ENCODE results near the gene INIP. TPM values are rescaled to one million over a fixed set of nuclear protein-coding genes. Genes with fewer than 3 reads are reported as not detected.
A peak's percentile ranks its signal among the peaks of the same experiment; 100 is the strongest.

The INIP gene
- total and polyA plus RNA-seq, 2 of the 13 experiments (the other 11 are each of a cell fraction or from before 2014, with no cell fraction given): 13.6 to 28.6 TPM

DNA sequence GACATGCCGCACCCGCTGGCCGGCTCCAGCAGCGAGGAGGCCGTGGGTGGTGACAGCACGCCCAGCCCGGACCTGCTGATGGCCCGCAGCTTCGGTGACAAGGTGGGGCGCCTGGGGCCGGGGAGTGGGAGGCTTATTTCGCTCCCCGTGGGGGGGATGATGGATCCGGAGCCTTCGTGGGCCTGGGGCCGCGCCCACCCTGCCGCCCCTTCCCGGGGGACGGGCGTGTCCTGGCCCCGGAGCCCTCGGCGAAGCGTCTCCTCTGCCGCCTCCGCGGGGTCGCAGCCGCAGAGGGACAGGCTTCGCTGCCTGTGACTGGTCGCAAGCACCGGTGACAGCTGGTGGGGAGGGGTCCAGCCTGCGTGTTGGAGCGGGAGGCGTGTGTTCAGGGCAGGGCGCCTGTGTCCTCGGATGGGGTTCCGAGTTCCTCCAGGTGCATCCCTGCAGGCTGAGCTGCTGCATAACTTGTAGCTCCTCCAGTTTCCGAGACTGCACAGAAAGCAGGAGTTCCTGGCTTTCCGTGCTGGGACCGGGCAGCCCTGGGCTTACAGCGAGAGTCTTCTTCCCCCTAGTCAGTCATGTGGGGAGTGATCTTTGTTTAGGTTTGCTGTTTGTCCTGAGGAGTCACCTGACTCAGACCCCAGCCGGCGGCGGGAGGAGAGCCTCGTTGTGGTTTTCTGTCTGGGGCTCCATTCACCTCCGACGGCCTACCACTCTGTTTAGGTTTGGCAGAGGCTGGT is 33.3 kb upstream of the INIP start (continued):
- TF ChIP-seq, protein P1, sequence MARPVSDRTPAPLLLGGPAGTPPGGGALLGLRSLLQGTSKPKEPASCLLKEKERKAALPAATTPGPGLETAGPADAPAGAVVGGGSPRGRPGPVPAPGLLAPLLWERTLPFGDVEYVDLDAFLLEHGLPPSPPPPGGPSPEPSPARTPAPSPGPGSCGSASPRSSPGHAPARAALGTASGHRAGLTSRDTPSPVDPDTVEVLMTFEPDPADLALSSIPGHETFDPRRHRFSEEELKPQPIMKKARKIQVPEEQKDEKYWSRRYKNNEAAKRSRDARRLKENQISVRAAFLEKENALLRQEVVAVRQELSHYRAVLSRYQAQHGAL (CRISPR knock-in tag; IDR thresholded peaks at IDR 0.05; ENCODE audit: not compliant biosample characterization): no peak
- no peak for TF ChIP-seq YEATS4 (CRISPR knock-in tag; IDR thresholded peaks at IDR 0.05; ENCODE audit: borderline replicate concordance)
- no peak for TF ChIP-seq TOE1 (CRISPR knock-in tag; IDR thresholded peaks at IDR 0.05)
- no peak for TF ChIP-seq MAFK (conservative IDR thresholded peaks at IDR 0.05 in 1 of 2, IDR thresholded peaks at IDR 0.05 in 1 of 2; ENCODE audit: low read length in 2 of 2)
- TF ChIP-seq NRL (CRISPR knock-in tag; IDR thresholded peaks at IDR 0.05; ENCODE audit: borderline replicate concordance): peak; percentile 38; the same call in 1 of the 2 replicates
- TF ChIP-seq TARDBP (CRISPR knock-in tag; IDR thresholded peaks at IDR 0.05): no peak
- 0 out of 2 replicates have a peak, but pooled peaks have one; percentile 23 for TF ChIP-seq MED1 (CRISPR knock-in tag; IDR thresholded peaks at IDR 0.05)
- TF ChIP-seq FOXP1 (IDR thresholded peaks at IDR 0.05): no peak
- 0 out of 2 replicates have a peak, but pooled peaks have one; percentile 11 for TF ChIP-seq FOXP1 (CRISPR knock-in tag; IDR thresholded peaks at IDR 0.05)
- 0 out of 2 replicates have a peak, but pooled peaks have one; percentile 33 for TF ChIP-seq SIN3B (IDR thresholded peaks at IDR 0.05; ENCODE audit: low read length)
- TF ChIP-seq, protein P2, sequence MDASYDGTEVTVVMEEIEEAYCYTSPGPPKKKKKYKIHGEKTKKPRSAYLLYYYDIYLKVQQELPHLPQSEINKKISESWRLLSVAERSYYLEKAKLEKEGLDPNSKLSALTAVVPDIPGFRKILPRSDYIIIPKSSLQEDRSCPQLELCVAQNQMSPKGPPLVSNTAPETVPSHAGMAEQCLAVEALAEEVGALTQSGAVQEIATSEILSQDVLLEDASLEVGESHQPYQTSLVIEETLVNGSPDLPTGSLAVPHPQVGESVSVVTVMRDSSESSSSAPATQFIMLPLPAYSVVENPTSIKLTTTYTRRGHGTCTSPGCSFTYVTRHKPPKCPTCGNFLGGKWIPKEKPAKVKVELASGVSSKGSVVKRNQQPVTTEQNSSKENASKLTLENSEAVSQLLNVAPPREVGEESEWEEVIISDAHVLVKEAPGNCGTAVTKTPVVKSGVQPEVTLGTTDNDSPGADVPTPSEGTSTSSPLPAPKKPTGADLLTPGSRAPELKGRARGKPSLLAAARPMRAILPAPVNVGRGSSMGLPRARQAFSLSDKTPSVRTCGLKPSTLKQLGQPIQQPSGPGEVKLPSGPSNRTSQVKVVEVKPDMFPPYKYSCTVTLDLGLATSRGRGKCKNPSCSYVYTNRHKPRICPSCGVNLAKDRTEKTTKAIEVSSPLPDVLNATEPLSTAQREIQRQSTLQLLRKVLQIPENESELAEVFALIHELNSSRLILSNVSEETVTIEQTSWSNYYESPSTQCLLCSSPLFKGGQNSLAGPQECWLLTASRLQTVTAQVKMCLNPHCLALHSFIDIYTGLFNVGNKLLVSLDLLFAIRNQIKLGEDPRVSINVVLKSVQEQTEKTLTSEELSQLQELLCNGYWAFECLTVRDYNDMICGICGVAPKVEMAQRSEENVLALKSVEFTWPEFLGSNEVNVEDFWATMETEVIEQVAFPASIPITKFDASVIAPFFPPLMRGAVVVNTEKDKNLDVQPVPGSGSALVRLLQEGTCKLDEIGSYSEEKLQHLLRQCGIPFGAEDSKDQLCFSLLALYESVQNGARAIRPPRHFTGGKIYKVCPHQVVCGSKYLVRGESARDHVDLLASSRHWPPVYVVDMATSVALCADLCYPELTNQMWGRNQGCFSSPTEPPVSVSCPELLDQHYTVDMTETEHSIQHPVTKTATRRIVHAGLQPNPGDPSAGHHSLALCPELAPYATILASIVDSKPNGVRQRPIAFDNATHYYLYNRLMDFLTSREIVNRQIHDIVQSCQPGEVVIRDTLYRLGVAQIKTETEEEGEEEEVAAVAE (CRISPR knock-in tag; IDR thresholded peaks at IDR 0.05; ENCODE audit: borderline replicate concordance): no peak
- TF ChIP-seq ONECUT2 (CRISPR knock-in tag; IDR thresholded peaks at IDR 0.05): no peak
- TF ChIP-seq ZMYM4 (CRISPR knock-in tag; IDR thresholded peaks at IDR 0.05): peak; percentile 72
- TF ChIP-seq HHEX (CRISPR knock-in tag; IDR thresholded peaks at IDR 0.05): 0 out of 2 replicates have a peak, but pooled peaks have one; percentile 16
- TF ChIP-seq, protein P3, sequence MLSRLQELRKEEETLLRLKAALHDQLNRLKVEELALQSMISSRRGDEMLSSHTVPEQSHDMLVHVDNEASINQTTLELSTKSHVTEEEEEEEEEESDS (CRISPR knock-in tag; IDR thresholded peaks at IDR 0.05; ENCODE audit: borderline replicate concordance): no peak
- TF ChIP-seq, protein P4, sequence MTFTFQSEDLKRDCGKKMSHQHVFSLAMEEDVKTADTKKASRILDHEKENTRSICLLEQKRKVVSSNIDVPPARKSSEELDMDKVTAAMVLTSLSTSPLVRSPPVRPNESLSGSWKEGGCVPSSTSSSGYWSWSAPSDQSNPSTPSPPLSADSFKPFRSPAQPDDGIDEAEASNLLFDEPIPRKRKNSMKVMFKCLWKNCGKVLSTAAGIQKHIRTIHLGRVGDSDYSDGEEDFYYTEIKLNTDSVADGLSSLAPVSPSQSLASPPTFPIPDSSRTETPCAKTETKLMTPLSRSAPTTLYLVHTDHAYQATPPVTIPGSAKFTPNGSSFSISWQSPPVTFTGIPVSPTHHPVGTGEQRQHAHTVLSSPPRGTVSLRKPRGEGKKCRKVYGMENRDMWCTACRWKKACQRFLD (CRISPR knock-in tag; IDR thresholded peaks at IDR 0.05; ENCODE audit: borderline replicate concordance): 0 out of 2 replicates have a peak, but pooled peaks have one; percentile 34
- TF ChIP-seq ZSCAN31 (CRISPR knock-in tag; IDR thresholded peaks at IDR 0.05; ENCODE audit: low read depth): peak; percentile 39; the same call in 1 of the 2 replicates
- 0 out of 2 replicates have a peak, but pooled peaks have one; percentile 51 for TF ChIP-seq TAF1 (CRISPR knock-in tag; IDR thresholded peaks at IDR 0.05)
- peak; percentile 85 for TF ChIP-seq ZNF891 (CRISPR knock-in tag; IDR thresholded peaks at IDR 0.05)
- TF ChIP-seq NBN (conservative IDR thresholded peaks at IDR 0.05): no peak
- peak; percentile 26; the same call in 1 of the 2 replicates for TF ChIP-seq ZNF232 (CRISPR knock-in tag; IDR thresholded peaks at IDR 0.05; ENCODE audit: borderline replicate concordance)
- TF ChIP-seq REXO4 (CRISPR knock-in tag; IDR thresholded peaks at IDR 0.05; ENCODE audit: borderline replicate concordance): no peak
- TF ChIP-seq, protein P5, sequence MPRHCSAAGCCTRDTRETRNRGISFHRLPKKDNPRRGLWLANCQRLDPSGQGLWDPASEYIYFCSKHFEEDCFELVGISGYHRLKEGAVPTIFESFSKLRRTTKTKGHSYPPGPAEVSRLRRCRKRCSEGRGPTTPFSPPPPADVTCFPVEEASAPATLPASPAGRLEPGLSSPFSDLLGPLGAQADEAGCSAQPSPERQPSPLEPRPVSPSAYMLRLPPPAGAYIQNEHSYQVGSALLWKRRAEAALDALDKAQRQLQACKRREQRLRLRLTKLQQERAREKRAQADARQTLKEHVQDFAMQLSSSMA (CRISPR knock-in tag; IDR thresholded peaks at IDR 0.05): 0 out of 2 replicates have a peak, but pooled peaks have one; percentile 21
- TF ChIP-seq FOSL1 (CRISPR knock-in tag; IDR thresholded peaks at IDR 0.05; ENCODE audit: borderline replicate concordance): no peak; the same call in 1 of the 2 replicates
